Neural cell (in vitro differentiated cells): Measurements from ENCODE around the gene TSSK1B.

ENCODE experiments used
- CTCF ChIP-seq: fragments of 450-650 bp; IDR thresholded peaks from 2 replicates; pipeline ENCODE4 v1.5.1; 2014; ENCODE audit warnings: antibody characterized with exemption, mild to moderate bottlenecking, moderate library complexity; ENCODE audit not compliant: poor library complexity, severe bottlenecking
- EP300 ChIP-seq: fragments of 450-650 bp; conservative IDR thresholded peaks from 2 replicates; pipeline ENCODE4 v1.6.1; 2014; ENCODE audit warnings: antibody characterized with exemption, mild to moderate bottlenecking, moderate library complexity; ENCODE audit not compliant: poor library complexity, severe bottlenecking
- EZH2 ChIP-seq: fragments of 200-600, 300-800 bp; shearing (Covaris generic), sonication (generic); IDR thresholded peaks from 2 replicates; pipeline ENCODE4 v1.6.1; 2014; ENCODE audit warnings: antibody characterized with exemption, low read length, borderline replicate concordance, mild to moderate bottlenecking; ENCODE audit not compliant: insufficient read depth, poor library complexity, severe bottlenecking
- POLR2AphosphoS5 ChIP-seq: IDR thresholded peaks from 2 replicates; pipeline ENCODE4 v1.6.1; 2012
- RAD21 ChIP-seq: fragments of 450-650 bp; conservative IDR thresholded peaks from 2 replicates; pipeline ENCODE4 v1.6.1; 2014; ENCODE audit warnings: antibody characterized with exemption, mild to moderate bottlenecking, moderate library complexity
- TAF1 ChIP-seq: IDR thresholded peaks from 2 replicates; pipeline ENCODE4 v1.6.1; 2012; ENCODE audit warnings: low read depth

- TF ChIP-seq CTCF, result no peak
- TF ChIP-seq POLR2AphosphoS5, result no peak
- no peak for TF ChIP-seq RAD21
- no peak for TF ChIP-seq EZH2
- no peak for TF ChIP-seq TAF1
- no peak for TF ChIP-seq EP300
Measured at GRCh38 chr5:113427871-113428574, 6.8 kb downstream of the TSSK1B start.
